H1 (cell line): ENCODE results near the gene MARS1. TPM values are rescaled to one million over a fixed set of nuclear protein-coding genes. Genes with fewer than 3 reads are reported as not detected.
A peak's percentile ranks its signal among the peaks of the same experiment; 100 is the strongest.

Experiments
- CTCF ChIA-PET: fragments of 300-600 bp; sonication (Branson Sonifier 250); formaldehyde crosslinking; loops from one replicate; lab custom pipeline; 2021; ENCODE audit not compliant: partially characterized antibody; lab: Charles Lee
- POLR2A ChIA-PET: fragments of 300-600 bp; sonication (Branson Sonifier 250); formaldehyde crosslinking; loops from one replicate; lab custom pipeline; 2021; ENCODE audit warnings: inconsistent platforms; ENCODE audit not compliant: partially characterized antibody; lab: Charles Lee
- DNase-seq, 2 experiments: peaks; one replicate each; pipeline versions ENCODE4 v3.0.0 to v3.0.0-alpha.2; 2010 to 2022; ENCODE audit warnings: low spot score in 2 of 2, low read depth in 1 of 2, mixed read lengths in 1 of 2
- FAIRE-seq: peaks from 2 replicates; lab custom pipeline; 2011; peaks lifted over from hg19 to GRCh38; lab: Jason Lieb, UNC
- H2AFZ ChIP-seq: 2 replicates; pipeline ENCODE4 v1.8.1; 2012; ENCODE audit warnings: low read length, inconsistent platforms
- H2AK5ac ChIP-seq: 2 replicates; pipeline ENCODE4 v1.6.1; 2013; ENCODE audit warnings: low read depth, low read length
- H2BK120ac ChIP-seq: replicated peaks from 2 replicates; pipeline ENCODE3; 2013; ENCODE audit warnings: low read depth, low read length, inconsistent platforms
- H2BK12ac ChIP-seq: 2 replicates; pipeline ENCODE4 v1.6.1; 2013; ENCODE audit warnings: low read depth, low read length
- H2BK15ac ChIP-seq: 2 replicates; pipeline ENCODE4 v1.6.1; 2013; ENCODE audit warnings: low read length
- H2BK20ac ChIP-seq: 2 replicates; pipeline ENCODE4 v1.6.1; 2013; ENCODE audit warnings: low read length
- H2BK5ac ChIP-seq: 2 replicates; pipeline ENCODE4 v1.6.1; 2013; ENCODE audit warnings: low read depth, low read length
- H3K14ac ChIP-seq: 2 replicates; pipeline ENCODE4 v1.6.1; 2013; ENCODE audit warnings: inconsistent platforms; ENCODE audit not compliant: insufficient read length
- H3K18ac ChIP-seq: 2 replicates; pipeline ENCODE4 v1.6.1; 2013; ENCODE audit warnings: low read length; ENCODE audit errors: extremely low read depth
- H3K23ac ChIP-seq: 2 replicates; pipeline ENCODE4 v1.6.1; 2013; ENCODE audit warnings: inconsistent platforms; ENCODE audit not compliant: insufficient read length
- H3K23me2 ChIP-seq: 2 replicates; pipeline ENCODE4 v1.6.1; 2013; ENCODE audit warnings: low read depth, low read length
- H3K27ac ChIP-seq: 2 replicates; pipeline ENCODE4 v1.6.1; 2011; ENCODE audit warnings: low read depth, low read length, inconsistent platforms
- H3K27me3 ChIP-seq, 4 experiments: replicated peaks in 1 of 4; 1 replicate in 1 of 4; 2 replicates in 3 of 4; pipeline versions ENCODE4 v1.6.1 to v1.8.1; 2011 to 2013; ENCODE audit warnings: low read length in 3 of 4, mild to moderate bottlenecking in 3 of 4, inconsistent platforms in 2 of 4, mixed read lengths in 2 of 4, moderate library complexity in 1 of 4; ENCODE audit not compliant: control insufficient read depth in 3 of 4, insufficient read depth in 3 of 4; ENCODE audit errors: extremely low read depth in 1 of 4
- H3K36me3 ChIP-seq, 4 experiments: 2 replicates each; pipeline versions ENCODE4 v1.6.1 to v1.8.1; 2011 to 2013; ENCODE audit warnings: mild to moderate bottlenecking in 4 of 4, low read length in 3 of 4, moderate library complexity in 2 of 4, control low read depth in 1 of 4, inconsistent platforms in 1 of 4; ENCODE audit not compliant: insufficient read depth in 4 of 4, control insufficient read depth in 2 of 4
- H3K4ac ChIP-seq: replicated peaks from 2 replicates; pipeline ENCODE3; 2013; ENCODE audit warnings: low read length, low read depth, mixed read lengths, inconsistent platforms; ENCODE audit not compliant: insufficient read length
- H3K4me1 ChIP-seq, 4 experiments: replicated peaks in 1 of 4; 1 replicate in 1 of 4; 2 replicates in 3 of 4; pipeline versions ENCODE4 v1.6.1 to v1.8.1; 2011 to 2013; ENCODE audit warnings: low read length in 3 of 4, inconsistent platforms in 2 of 4, mixed read lengths in 1 of 4; ENCODE audit not compliant: insufficient read depth in 4 of 4, control insufficient read depth in 3 of 4
- H3K4me2 ChIP-seq, 2 experiments: 2 replicates each; pipeline versions ENCODE4 v1.6.1 to v1.8.1; 2011 to 2013; ENCODE audit warnings: low read depth in 2 of 2, low read length in 2 of 2, control low read depth in 1 of 2, inconsistent platforms in 1 of 2, mild to moderate bottlenecking in 1 of 2; ENCODE audit not compliant: insufficient read depth in 1 of 2
- H3K4me3 ChIP-seq, 4 experiments: fragments of 200-600, 300-600 bp in 1 of 4; sonication (generic), shearing (Covaris generic), sonication (Bioruptor Twin) in 1 of 4; 2 replicates each; pipeline versions ENCODE4 v1.5.1 to v1.8.1; 2011 to 2016; ENCODE audit warnings: low read length in 4 of 4, low read depth in 3 of 4, control low read depth in 2 of 4, inconsistent platforms in 2 of 4, mild to moderate bottlenecking in 2 of 4, mixed read lengths in 1 of 4, moderate library complexity in 1 of 4; ENCODE audit not compliant: insufficient read depth in 2 of 4; ENCODE audit errors: extremely low read depth in 1 of 4
- H3K56ac ChIP-seq: replicated peaks from 2 replicates; pipeline ENCODE3; 2013; ENCODE audit warnings: low read depth, mild to moderate bottlenecking, mixed read lengths, low read length, inconsistent platforms; ENCODE audit not compliant: insufficient read length
- H3K79me1 ChIP-seq: 2 replicates; pipeline ENCODE4 v1.6.1; 2013; ENCODE audit warnings: low read depth, low read length, control low read depth
- H3K79me2 ChIP-seq, 2 experiments: 2 replicates each; pipeline versions ENCODE4 v1.6.1 to v1.8.1; 2012 to 2013; ENCODE audit warnings: low read length in 2 of 2, mild to moderate bottlenecking in 2 of 2, inconsistent platforms in 1 of 2; ENCODE audit not compliant: insufficient read depth in 2 of 2, control insufficient read depth in 1 of 2
- H3K9ac ChIP-seq, 4 experiments: replicated peaks in 1 of 4; 1 replicate in 1 of 4; 2 replicates in 3 of 4; pipeline versions ENCODE4 v1.6.1 to v1.8.1; 2011 to 2013; ENCODE audit warnings: low read depth in 3 of 4, low read length in 3 of 4, control low read depth in 2 of 4, mild to moderate bottlenecking in 2 of 4, moderate library complexity in 2 of 4, inconsistent platforms in 1 of 4; ENCODE audit errors: extremely low read depth in 1 of 4
- H3K9me3 ChIP-seq, 2 experiments: 2 replicates each; pipeline versions ENCODE4 v1.6.1 to v1.8.1; 2012 to 2013; ENCODE audit warnings: mild to moderate bottlenecking in 2 of 2, moderate library complexity in 2 of 2, control low read depth in 1 of 2, inconsistent platforms in 1 of 2, low read depth in 1 of 2, low read length in 1 of 2, mixed read lengths in 1 of 2; ENCODE audit not compliant: insufficient read depth in 2 of 2
- H4K20me1 ChIP-seq, 2 experiments: replicated peaks in 1 of 2; 2 replicates each; pipeline versions ENCODE3 to v1.8.1; 2011 to 2013; ENCODE audit warnings: inconsistent platforms in 2 of 2, low read length in 2 of 2, mild to moderate bottlenecking in 1 of 2; ENCODE audit not compliant: insufficient read depth in 2 of 2, control insufficient read depth in 1 of 2
- H4K5ac ChIP-seq: 2 replicates; pipeline ENCODE4 v1.6.1; 2013; ENCODE audit warnings: low read length, low read depth, mixed read lengths, inconsistent platforms; ENCODE audit not compliant: insufficient read length
- H4K8ac ChIP-seq: 2 replicates; pipeline ENCODE4 v1.8.0; 2013; ENCODE audit warnings: mild to moderate bottlenecking, moderate library complexity, low read length, inconsistent platforms; ENCODE audit not compliant: insufficient read depth; ENCODE audit errors: extremely low read depth
- H4K91ac ChIP-seq: replicated peaks from 2 replicates; pipeline ENCODE3; 2013; ENCODE audit warnings: low read length, mixed read lengths, inconsistent platforms; ENCODE audit not compliant: insufficient read length
- EGR1 ChIP-seq: IDR thresholded peaks from 2 replicates; pipeline ENCODE4 v1.6.1; 2011; ENCODE audit warnings: low read depth, low read length, borderline replicate concordance
- KDM4A ChIP-seq: IDR thresholded peaks from one replicate; pipeline ENCODE4 v1.7.1; 2012; ENCODE audit warnings: low read depth, mild to moderate bottlenecking, moderate library complexity, low read length, inconsistent platforms; ENCODE audit not compliant: severe bottlenecking
- PHF8 ChIP-seq: fragments of 200-600 bp; sonication (generic); conservative IDR thresholded peaks from 2 replicates; pipeline ENCODE4 v1.7.1; 2012; ENCODE audit warnings: low read depth, mild to moderate bottlenecking, inconsistent platforms, low read length, moderate library complexity
- POLR2A ChIP-seq, 2 experiments: IDR thresholded peaks; 1 replicate in 1 of 2; 2 replicates in 1 of 2; pipeline ENCODE4 v1.6.1; 2011; ENCODE audit warnings: low read depth in 2 of 2, low read length in 2 of 2, mild to moderate bottlenecking in 2 of 2; ENCODE audit errors: control extremely low read depth in 1 of 2
- POLR2AphosphoS5 ChIP-seq: IDR thresholded peaks from 2 replicates; pipeline ENCODE4 v1.6.1; 2011; ENCODE audit warnings: low read depth, low read length
- SIN3A ChIP-seq, 2 experiments: IDR thresholded peaks in 1 of 2; conservative IDR thresholded peaks in 1 of 2; 2 replicates each; pipeline ENCODE4 v1.6.1; 2011 to 2012; ENCODE audit warnings: low read length in 2 of 2, improper control_type of control experiment in 1 of 2, low read depth in 1 of 2, mild to moderate bottlenecking in 1 of 2
- SUZ12 ChIP-seq: fragments of 200-600 bp; sonication (generic); IDR thresholded peaks from 2 replicates; pipeline ENCODE4 v1.6.1; 2012; ENCODE audit warnings: mild to moderate bottlenecking, inconsistent platforms, low read length, moderate library complexity, mixed read lengths
- TAF1 ChIP-seq: IDR thresholded peaks from 2 replicates; pipeline ENCODE4 v1.6.1; 2011; ENCODE audit warnings: mild to moderate bottlenecking, low read depth, low read length
- TAF7 ChIP-seq: optimal IDR thresholded peaks from 2 replicates; pipeline ENCODE3; 2011; ENCODE audit warnings: low read depth, mild to moderate bottlenecking, inconsistent platforms, low read length, moderate library complexity, borderline replicate concordance
- TBP ChIP-seq: IDR thresholded peaks from 2 replicates; pipeline ENCODE4 v1.6.1; 2011; ENCODE audit warnings: low read depth, low read length, improper control_type of control experiment
- WGBS, 2 experiments: shearing (Covaris generic) in 1 of 2; methylation state at CpG; one replicate each; pipeline versions ENCODE4 v1.1.6 to v1.1.7; 2013 to 2015; ENCODE audit warnings: low lambda C conversion rate in 2 of 2, mixed read lengths in 2 of 2, inconsistent platforms in 1 of 2, low coverage in 1 of 2, missing lambda C conversion rate in 1 of 2; ENCODE audit not compliant: insufficient replicate concordance in 2 of 2, insufficient coverage in 1 of 2, insufficient read length in 1 of 2; ENCODE audit errors: extremely low coverage in 1 of 2, missing lambda C conversion rate in 1 of 2; 5-methylcytosine and 5-hydroxymethylcytosine counted together
- polyA plus RNA-seq, 7 experiments: library from polyadenylated mRNA; depleted of rRNA in 3 of 7; stranded (reverse) in 5 of 7; unstranded in 2 of 7; fragments of >200 nt in 5 of 7; fragments of 200-250 nt in 2 of 7; gene quantifications; 1 replicate in 5 of 7; 2 replicates in 1 of 7; 4 replicates in 1 of 7; pipeline versions ENCODE4 v1.2.1 to v1.2.3, GENCODE V29; 2011 to 2013; ENCODE audit warnings: missing spikeins in 2 of 7, mixed read lengths in 2 of 7
- total RNA-seq: library from RNA; stranded (reverse); fragmentation: NEBNext Ultra II Directional; extraction: Animal tissue kit (Norgen Biotek cat#: 25700); gene quantifications from 2 replicates; pipeline ENCODE4 v1.2.1, GENCODE V29; 2021

MARS1 gene
- total and polyA plus RNA-seq, 2 of the 8 experiments (the other 6 are each of a cell fraction or from before 2014, with no cell fraction given), result 194 to 407 TPM

DNA sequence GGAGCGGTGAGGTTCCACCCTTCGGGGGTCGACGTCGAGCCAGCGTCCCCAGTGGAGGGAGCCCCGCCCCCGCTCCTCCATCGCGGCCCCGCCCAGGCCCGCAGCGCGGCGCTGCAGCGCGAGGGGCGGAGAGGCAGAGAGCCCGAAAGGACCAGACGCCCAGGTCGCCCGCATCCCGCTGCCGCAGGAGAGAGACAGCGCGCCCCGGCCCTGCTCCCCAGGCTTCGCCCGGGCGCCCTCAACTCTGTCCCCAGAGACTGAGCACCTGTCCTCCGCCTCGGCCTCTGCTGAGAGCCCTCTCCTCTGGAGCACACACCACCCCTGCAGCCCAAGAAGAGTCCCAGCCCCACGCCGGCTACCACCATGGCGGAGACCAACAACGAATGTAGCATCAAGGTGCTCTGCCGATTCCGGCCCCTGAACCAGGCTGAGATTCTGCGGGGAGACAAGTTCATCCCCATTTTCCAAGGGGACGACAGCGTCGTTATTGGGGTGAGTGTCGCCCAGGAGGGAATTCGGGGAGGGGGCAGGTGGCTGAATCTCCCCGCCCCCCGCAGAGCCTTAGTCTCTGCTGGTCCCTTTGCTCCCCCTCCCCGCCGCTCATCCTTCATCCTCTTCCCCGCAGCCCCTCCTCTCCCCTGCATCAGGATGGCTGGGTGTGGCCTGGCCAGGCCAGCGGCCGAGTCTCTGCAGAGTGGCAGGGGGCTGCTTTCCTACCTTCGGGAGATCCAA, 62.2 kb downstream of the MARS1 start, which contains the start of gene KIF5A:
KIF5A (plus strand) TSS at position 136 of the 732 bp plus-strand sequence; CDS start at position 364, 228 bp downstream.
- POLR2A ChIA-PET, result interaction anchor here (1.4 to 2.0 kb wide), 3 partner anchors 12 to 30 kb away, joined by 3 to 12 read pairs (median 5); partner anchors contain the start of gene DDIT3
- TF ChIP-seq PHF8 (peak; percentile 46; the same call in 1 of the 2 replicates), TAF1 (peak; percentile 87), POLR2AphosphoS5 (no peak), SIN3A (conservative IDR thresholded peaks at IDR 0.05 in 1 of 2, IDR thresholded peaks at IDR 0.05 in 1 of 2; ENCODE audit: low read depth in 1 of 2, low read length in 2 of 2) (peak in 1 of 2 experiments; percentile 64; a peak in 2 of 4 replicates), TAF7 (peak; percentile 65), EGR1 (peak; percentile 38; the same call in 1 of the 2 replicates), TBP (peak; percentile 55; the same call in 1 of the 2 replicates), POLR2A (IDR thresholded peaks at IDR 0.05; ENCODE audit: control extremely low read depth in 1 of 2, low read depth in 2 of 2, low read length in 2 of 2) (peak in 1 of 2 experiments; percentile 80; a peak in 2 of 3 replicates), SUZ12 (no peak), KDM4A (peak; percentile 96)

More for the DNA sequence above, 62.2 kb downstream of the MARS1 start, which contains the start of gene KIF5A:
- peak within 1 kb of the TSS; percentile 75 to 96 (median 96) for H3K4me3 ChIP-seq
- no peak for FAIRE-seq
- H3K56ac ChIP-seq, result peak within 1 kb of the TSS; percentile 35
- peak within 1 kb of the TSS; percentile 58 to 72 (median 68); a peak in 6 of 7 replicates for H3K9ac ChIP-seq
- peak within 1 kb of the TSS; percentile 53; the same call in 1 of the 2 replicates for H3K18ac ChIP-seq
- no peak within 1 kb of the TSS for H3K4ac ChIP-seq
- CTCF ChIA-PET, result no interaction called here
- H3K79me1 ChIP-seq, result peaks cover 12% of the 10 kb centered on the region
- peak within 1 kb of the TSS; percentile 81; the same call in 1 of the 2 replicates for H2BK5ac ChIP-seq
- H3K79me2 ChIP-seq, result peaks cover 4 to 49% of the 10 kb centered on the region in 2 experiments; a peak in 3 of 4 replicates
- no peaks in the 10 kb centered on the region; a peak in 1 of 8 replicates for H3K36me3 ChIP-seq
- no peak within 1 kb of the TSS for H3K23ac ChIP-seq
- no peak within 1 kb of the TSS; the same call in none of the 2 replicates for H4K8ac ChIP-seq
- H2BK120ac ChIP-seq, result no peak within 1 kb of the TSS
- H4K91ac ChIP-seq, result peak within 1 kb of the TSS; percentile 67
- H3K9me3 ChIP-seq, result no peaks in the 10 kb centered on the region
- H3K14ac ChIP-seq, result no peak within 1 kb of the TSS
- no peak within 1 kb of the TSS for H2AK5ac ChIP-seq
- H3K23me2 ChIP-seq, result peaks cover 19% of the 10 kb centered on the region
- H2AFZ ChIP-seq, result peak within 1 kb of the TSS; percentile 56; the same call in 1 of the 2 replicates
- peaks cover 0 to 5% (median 3%) of the 10 kb centered on the region in 4 experiments; a peak in 2 of 7 replicates for H3K27me3 ChIP-seq
- H3K4me2 ChIP-seq, result peak within 1 kb of the TSS; percentile 69 to 77
- H2BK15ac ChIP-seq, result peak within 1 kb of the TSS; percentile 25; the same call in 1 of the 2 replicates
- peaks cover 9 to 13% of the 10 kb centered on the region in 2 experiments for H4K20me1 ChIP-seq
- WGBS, 2 experiments, result 1% methylated on average over 24 of the region's 52 CpGs; no CpG with 5 or more reads in 1 of the 2 experiments
- peak within 1 kb of the TSS; percentile 24 for H4K5ac ChIP-seq
- 0 out of 2 replicates have a peak within 1 kb of the TSS, but pooled peaks have one; percentile 26 for H3K27ac ChIP-seq
- H3K4me1 ChIP-seq, result peaks cover 9 to 29% (median 12%) of the 10 kb centered on the region in 4 experiments; a peak in 6 of 7 replicates
- H2BK12ac ChIP-seq, result peak within 1 kb of the TSS; percentile 85; the same call in 1 of the 2 replicates
- peak in 1 of 2 experiments; percentile 90 for DNase-seq
- H2BK20ac ChIP-seq, result no peak within 1 kb of the TSS
